Hematopoietic multipotent progenitor cell treated with erythropoietin and hydrocortisone succinate and interleukin-3 and kit ligand, for 15 days (in vitro differentiated cells): Measurements from ENCODE around the gene CDCA5.
"Not testable (repeated sequence)": the region's sequence is repeated elsewhere in the genome, so short reads cannot be mapped to it uniquely, and the experiment has no call there.

Source experiments
- DNase-seq: peaks from one replicate; pipeline ENCODE4 v3.0.0-alpha.2; 2015; ENCODE audit warnings: low spot score

The CDCA5 gene

GRCh38 chr11:65118891-65119669, 35.2 kb upstream of the CDCA5 start:
- DNase-seq: not testable (repeated sequence)

- no peak for DNase-seq
Measured at GRCh38 chr11:65118097-65118837, 34.4 kb upstream of the CDCA5 start.

GRCh38 chr11:65117206-65118096, 33.6 kb upstream of the CDCA5 start, which contains the start of gene ZNHIT2:
Gene ZNHIT2, minus strand, starts transcription at chr11:65117701. Its CDS starts 48 bp downstream, at chr11:65117653.
- DNase-seq: peak; percentile 100

GRCh38 chr11:65116370-65117205, 32.7 kb upstream of the CDCA5 start:
- peak; percentile 28 for DNase-seq

GRCh38 chr11:65115361-65116082, 31.7 kb upstream of the CDCA5 start:
- no peak for DNase-seq

GRCh38 chr11:65114538-65115171, 30.8 kb upstream of the CDCA5 start:
- DNase-seq: no peak

- DNase-seq: peak; percentile 63
Measured at GRCh38 chr11:65113839-65114238, 30.0 kb upstream of the CDCA5 start.

GRCh38 chr11:65113361-65113756, 29.5 kb upstream of the CDCA5 start:
- DNase-seq: peak; percentile 38

- peak; percentile 72 for DNase-seq
Measured at GRCh38 chr11:65112546-65113360, 28.9 kb upstream of the CDCA5 start.

- DNase-seq: peak; percentile 96
Measured at GRCh38 chr11:65111744-65112545, 28.1 kb upstream of the CDCA5 start, which contains the start of gene TM7SF2. Gene TM7SF2, plus strand, starts transcription at chr11:65111872. Its CDS starts 144 bp downstream, at chr11:65112016.

- DNase-seq: no peak
Measured at GRCh38 chr11:65111159-65111743, 27.4 kb upstream of the CDCA5 start.

- peak; percentile 90 for DNase-seq
Measured at GRCh38 chr11:65110354-65110861, 26.6 kb upstream of the CDCA5 start.

- DNase-seq: no peak
Measured at GRCh38 chr11:65109231-65110198, 25.7 kb upstream of the CDCA5 start.

- DNase-seq: no peak
Measured at GRCh38 chr11:65108469-65109123, 24.8 kb upstream of the CDCA5 start.

- no peak for DNase-seq
Measured at GRCh38 chr11:65107751-65108468, 24.1 kb upstream of the CDCA5 start.
